ENCODE measurements around the gene TXNL4B.
"Not testable (repeated sequence)": the region's sequence is repeated elsewhere in the genome, so short reads cannot be mapped to it uniquely, and the experiment has no call there.

Gene TXNL4B

DNA sequence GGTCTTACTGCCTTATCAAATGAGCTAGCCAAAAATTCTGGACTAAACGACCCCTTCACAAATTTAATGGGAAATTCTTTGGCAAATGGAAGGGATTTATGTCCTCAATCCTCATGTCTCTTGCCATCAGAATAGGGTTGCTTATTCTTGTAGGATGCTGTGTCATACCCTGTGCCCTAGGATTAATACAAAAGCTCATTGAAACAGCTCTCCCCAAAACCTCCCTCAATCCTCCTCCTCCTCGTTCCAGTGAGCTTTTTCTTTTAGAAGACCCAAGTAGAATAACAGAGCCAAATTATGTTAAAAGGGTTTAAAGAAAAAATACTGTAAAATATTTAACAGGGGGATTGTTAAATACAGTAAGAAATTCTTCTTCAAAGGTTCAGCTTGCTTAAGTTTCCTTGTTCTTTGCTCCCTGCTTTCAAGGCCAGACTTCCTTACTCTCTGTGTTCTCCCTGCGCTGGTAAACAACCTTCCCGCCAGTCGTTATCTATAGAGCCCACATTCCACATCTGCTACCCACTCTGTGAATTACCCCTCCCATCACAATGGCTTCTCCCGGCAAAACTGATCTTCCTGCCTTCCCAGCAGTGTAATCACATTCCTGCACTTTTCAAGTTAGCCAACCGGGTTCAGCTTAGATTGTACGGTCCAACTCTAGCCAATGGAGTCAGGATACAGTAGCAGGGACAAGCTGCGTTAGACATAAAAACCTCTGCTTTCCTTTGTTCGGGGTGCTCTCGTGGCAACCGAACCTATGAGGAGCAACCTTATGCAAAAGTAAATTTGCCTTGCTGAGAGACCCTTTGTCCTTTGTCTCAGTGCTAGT, 20.7 kb downstream of the TXNL4B start:
- DNase-seq: no peak

DNA sequence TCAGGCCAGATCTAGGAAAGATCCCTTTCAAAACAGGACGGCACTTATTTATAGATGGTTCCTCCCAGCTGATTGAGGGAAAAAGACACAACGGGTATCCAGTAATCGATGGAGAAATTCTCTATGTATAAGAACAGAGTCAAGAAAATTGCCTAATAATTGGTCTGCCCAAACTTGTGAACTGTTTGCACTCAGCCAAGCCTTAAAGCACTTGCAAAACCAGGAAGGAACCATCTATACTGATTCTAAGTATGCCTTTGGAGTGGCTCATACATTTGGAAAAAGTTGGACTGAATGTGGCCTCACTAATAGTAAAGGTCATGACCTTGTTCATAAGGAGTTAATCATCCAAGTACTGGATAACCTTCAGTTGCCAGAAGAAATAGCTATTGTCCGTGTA, 24.5 kb downstream of the TXNL4B start:
- DNase-seq: no peak

DNA sequence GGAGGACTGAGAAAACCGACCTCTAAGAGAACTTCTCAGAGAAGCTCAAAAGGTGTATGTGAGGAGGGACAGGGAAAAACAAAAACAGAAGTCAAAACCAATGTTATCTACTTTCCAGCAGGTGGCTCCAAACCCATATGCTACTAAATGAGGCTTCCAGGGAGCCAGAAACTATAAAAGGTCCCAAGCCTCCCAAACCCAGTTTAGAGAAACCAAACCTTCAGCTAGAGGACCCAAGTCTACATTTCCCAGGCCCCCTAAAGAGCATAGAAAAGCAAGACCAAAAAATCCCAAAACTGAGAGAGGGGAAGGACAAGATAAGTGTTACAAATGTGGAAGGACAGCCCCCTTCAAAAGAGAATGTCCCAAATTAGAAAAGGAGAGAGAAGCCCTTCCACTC, 26.7 kb downstream of the TXNL4B start:
- no peak for DNase-seq

DNA sequence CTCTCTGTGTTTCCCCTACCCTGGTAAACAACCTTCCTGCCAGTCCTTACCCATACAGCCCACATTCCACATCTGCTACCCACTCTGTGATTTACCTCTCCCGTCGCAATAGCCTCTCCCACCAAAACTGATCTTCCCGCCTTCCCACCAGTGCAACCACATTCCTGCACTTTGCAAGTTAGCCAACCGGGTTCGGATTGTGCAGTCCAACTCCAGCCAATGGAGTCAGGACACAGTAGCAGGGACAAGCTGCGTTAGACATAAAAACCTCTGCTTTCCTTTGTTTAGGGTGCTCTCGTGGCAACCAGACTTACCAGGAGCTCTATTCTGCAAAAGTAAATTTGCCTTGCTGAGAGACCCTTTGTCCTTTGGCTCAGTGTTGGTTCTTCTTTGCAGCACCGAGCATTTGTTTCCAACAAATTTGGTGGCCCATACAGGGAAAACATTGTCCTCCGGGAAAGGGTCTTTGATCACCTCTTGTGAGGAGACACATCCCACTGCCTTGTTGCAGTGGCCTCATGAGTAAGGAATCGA, 29.0 kb downstream of the TXNL4B start:
- DNase-seq: no peak

DNA sequence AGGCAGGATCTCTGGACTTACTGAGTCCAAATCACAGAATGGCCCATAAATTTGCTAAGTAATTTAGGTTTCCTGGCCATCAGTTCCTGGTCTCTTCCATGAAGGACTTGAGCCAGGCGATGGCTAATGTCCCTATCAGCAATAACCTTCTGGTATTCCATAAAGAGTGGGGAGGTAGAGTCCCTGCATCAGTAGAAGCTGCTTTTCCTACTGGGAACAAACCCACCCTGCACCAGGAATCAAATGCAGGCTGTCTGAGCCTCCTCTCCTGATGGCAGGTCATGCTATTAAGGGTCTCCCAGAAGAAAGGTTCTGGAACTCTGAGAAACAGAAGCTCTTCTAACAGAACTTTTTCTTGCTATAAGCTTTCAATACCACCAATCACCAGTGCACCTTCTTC, 31.9 kb downstream of the TXNL4B start:
- no peak for DNase-seq

DNA sequence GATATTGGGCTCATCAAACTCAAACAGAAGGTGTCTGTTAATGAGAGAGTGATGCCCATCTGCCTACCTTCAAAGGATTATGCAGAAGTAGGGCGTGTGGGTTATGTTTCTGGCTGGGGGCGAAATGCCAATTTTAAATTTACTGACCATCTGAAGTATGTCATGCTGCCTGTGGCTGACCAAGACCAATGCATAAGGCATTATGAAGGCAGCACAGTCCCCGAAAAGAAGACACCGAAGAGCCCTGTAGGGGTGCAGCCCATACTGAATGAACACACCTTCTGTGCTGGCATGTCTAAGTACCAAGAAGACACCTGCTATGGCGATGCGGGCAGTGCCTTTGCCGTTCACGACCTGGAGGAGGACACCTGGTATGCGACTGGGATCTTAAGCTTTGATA, 33.0 kb downstream of the TXNL4B start:
- no peak for DNase-seq

DNA sequence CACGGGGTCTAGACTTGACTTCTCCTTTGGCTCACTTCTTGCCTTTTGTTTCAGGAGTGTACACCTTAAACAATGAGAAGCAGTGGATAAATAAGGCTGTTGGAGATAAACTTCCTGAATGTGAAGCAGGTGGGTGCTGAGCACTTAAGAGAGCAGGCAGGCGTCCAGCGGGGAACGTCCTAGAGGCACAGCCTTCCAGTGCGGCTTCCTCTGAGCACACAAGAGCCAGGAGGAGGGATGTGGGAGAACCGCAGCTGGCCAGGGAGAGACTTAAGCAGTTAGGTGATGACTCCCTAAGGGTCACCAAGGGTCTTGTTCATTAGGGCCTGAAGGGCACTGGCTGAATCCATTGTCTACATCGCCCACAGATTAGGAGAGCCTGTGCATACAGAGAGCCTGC, 34.4 kb downstream of the TXNL4B start:
- DNase-seq: not testable (repeated sequence)

DNA sequence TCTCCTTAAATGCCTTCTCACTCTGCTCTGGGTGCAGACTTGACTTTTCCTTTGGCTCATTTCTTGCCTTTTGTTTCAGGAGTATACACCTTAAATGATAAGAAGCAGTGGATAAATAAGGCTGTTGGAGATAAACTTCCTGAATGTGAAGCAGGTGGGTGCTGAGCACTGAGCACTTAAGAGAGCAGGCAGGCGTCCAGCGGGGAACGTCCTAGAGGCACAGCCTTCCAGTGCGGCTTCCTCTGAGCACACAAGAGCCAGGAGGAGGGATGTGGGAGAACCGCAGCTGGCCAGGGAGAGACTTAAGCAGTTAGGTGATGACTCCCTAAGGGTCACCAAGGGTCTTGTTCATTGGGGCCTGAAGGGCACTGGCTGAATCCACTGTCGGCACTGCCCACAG, 36.1 kb downstream of the TXNL4B start:
- DNase-seq: not testable (repeated sequence)

DNA sequence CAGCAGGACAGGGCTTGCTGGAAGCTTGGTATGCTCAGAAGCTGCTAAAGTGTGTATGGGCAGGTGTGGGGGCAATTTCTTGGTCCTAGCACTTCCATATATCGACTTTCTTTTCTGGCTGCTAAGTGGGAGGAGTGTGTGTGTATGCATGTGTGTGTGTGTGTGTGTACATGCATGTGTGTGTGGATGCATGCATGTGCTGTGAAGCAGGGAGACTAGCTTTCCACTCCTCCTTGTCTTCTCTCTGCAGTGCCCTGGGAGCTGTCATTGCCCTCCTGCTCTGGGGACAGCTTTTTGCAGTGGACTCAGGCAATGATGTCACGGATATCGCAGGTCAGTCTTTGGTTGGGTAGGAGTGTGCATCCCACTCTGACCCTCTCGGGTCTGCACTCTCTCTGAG, 37.5 kb downstream of the TXNL4B start:
- DNase-seq: no peak

DNA sequence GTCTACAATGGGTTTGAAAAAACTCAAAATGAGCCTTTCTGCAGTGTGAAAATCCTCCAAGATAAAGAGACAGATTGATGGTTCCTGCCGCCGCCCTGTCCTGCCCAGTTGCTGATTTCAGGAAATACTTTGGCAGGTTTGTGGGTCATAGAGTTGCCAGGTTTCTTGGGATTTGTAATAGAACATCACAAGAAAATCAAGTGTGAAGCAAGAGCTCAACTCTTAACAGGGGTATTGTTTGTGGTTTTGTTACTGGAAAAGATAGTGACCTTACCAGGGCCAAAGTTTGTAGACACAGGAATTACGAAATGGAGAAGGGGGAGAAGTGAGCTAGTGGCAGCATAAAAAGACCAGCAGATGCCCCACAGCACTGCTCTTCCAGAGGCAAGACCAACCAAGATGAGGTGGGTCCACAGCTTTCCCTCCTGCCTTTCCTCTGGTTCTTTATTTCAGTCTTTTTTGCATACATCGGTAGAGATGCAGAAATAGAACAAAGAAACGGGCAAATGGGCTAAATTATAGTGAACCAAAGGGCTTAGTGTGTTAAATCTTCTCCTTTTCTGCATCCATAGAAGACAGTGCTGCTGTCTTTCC, 39.1 kb downstream of the TXNL4B start, which contains the start of gene HP:
HP (plus strand) TSS at position 252 of the 594 bp plus-strand sequence; CDS start at position 400, 148 bp downstream.
- not testable (repeated sequence) for DNase-seq

DNA sequence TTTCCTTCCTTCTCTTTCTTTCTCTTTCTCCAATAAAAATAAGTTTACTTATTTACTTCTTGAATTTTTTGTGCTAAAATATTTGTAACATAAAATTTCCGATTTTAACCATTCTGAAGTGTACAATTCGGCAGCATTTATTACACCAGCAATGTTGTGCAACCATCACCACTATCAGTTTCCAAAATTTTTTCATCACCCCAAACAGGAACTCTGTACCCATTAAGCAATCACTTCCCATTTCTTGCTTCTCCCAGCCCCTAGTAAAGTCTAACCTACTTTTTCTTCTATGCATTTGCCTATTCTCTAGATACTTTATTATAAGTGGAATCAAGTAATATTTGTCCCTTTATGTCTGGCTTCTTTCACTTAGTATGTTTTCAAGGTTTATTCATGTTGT, 41.6 kb downstream of the TXNL4B start:
- DNase-seq: no peak

DNA sequence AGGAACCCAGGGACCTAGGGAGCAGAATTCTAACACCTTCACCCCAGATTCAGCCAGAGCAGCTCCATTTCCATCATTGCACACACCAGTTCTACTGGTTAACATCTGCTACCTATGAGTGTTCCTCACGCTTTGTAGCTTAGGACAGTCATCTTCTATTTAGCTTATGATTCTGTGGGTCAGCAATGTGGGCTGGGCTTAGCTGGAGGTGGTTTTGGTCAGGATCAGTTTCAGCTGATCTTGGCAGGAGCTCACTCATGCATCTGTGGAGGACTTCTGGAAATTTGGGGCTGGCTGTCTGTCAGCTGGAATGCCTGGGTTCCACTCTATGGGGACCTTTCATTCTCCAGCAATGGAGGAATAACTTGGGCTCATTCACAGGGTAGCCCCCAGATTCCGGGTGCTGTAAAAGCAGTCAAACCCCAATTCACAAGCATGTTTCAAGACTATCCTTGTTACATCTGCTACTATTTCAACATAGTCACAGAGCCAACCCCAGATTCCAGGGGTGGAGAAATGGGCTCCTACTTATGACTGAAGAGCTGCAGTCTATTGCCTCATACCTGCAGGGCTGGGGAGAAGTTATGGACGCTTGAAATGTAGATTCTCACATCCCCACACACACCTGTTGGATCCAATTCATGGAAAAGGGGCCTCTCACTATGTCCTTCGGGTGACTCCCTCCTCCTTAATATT, 42.5 kb downstream of the TXNL4B start:
- no peak for DNase-seq

DNA sequence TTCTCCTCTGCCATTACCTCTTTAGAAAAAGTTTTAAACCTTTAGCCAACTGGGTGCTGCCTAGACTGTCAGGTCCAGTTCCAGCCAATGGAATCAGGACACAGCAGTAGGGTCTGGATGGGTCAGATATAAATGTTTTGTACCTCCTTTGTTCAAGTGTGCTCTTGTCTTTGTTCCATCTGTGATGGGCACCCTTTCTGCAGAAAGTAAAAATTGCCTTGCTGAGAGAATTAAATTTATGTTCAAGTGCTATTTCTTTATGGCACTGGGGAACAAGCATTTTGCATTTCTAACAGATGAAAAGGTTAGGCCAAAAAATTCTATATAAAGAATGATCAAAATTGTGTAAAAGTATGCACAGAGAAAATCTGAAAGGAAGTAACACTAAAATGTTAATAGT, 44.3 kb downstream of the TXNL4B start:
- DNase-seq: no peak

DNA sequence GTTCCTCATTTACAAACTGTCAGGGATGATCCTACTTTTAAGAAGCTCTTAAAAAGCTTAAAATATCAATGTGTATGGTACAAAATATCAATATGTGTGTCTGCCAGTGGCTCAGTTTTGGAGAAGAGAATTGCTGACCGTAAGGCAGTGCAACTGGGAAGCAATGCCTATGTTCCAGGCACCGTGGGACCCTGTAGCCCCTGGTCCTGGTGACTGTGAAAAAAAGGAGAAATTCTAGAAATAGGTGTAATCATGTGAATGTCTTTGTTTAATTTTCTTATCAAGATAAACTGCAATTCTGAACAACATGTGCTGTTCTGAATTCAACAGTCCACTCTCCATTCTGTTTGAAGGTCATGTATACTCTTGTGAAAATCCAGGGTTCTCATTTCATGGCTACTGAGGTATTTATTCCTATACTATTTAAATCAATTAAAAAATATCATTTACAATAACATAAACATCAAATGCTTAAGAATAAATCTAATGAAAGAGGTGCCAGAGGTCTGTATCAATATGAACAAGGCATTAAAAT, 48.5 kb downstream of the TXNL4B start:
- no peak for DNase-seq

DNA sequence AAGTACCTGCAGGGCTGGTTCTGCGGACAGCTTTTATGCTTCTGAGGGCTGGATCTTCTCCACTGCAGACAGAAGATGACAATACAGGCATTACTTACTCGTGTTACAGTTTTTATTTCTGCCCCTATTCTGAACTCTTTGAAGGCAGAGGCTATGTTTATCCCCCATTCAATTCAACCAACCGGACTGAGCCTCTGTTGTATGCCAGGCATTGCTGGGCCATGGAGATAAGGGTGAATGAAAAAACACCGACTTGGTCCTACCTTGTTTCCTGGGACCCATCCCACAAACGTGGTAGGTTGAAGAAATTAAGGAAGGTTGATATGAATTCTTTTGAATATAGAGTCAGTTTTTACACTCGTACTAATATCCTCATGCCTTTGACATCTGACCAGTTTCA, 49.1 kb downstream of the TXNL4B start:
- no peak for DNase-seq

DNA sequence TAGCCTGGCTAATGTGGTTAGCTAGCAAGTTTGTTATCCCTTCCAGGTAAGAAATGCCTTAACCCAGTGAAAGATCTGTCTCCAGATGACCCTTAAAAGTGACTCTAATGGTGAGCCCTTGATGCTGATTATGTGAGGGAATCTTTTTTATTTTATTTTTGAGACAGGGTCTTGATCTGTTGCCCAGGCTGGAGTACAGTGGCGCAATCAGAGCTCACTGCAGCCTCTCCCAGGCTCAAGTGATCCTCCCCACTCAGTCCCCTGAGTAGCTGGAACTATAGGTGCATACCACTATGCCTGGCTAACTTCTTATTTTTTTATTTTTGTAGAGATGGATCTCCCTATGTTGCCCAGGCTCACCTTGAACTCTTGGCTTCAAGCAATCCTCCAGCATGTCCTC, 49.9 kb downstream of the TXNL4B start:
- DNase-seq: no peak

DNA sequence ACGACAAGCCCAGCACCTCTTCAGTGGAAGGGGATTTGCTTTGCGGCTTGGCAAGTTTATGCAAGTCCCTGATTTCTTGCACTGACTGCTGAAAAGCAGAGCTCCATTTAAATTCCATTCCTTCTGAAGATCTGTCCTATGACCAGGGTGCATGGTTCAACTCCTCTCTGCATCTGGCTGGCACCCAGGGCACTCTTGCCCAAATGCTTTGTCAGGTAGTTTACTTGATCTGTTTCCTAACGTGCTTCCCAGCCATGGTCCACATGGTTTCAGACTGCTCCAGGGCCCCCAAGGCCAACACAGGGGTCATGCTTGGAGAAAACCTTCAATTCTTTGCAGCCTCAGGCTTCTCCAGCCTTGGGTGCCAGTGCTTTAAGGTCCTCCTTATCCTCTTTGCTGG, 50.4 kb downstream of the TXNL4B start:
- DNase-seq: no peak

DNA sequence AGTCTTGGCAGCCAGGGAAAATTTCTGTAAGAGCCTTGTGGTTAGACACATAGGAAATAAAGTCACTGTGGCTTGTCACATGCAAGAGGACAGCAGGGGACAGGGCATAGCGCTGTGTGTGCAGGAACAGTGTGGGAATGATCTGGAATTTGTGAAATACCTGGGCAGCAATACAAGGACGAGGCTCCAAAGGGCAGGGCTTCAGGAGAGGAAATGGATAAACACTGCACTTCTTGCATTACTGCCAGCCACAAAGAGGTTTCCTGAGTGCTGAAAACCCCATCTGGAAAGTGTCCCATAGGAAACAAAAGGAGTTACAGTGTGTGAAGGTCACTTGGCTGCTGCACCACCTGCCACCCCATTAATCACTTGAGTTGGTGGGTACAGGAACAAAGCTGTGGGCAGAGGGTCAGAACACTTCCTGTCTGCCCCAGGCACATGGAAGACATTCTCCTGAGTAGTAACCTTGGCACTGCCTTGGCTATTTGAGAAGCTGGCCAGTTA, 51.2 kb downstream of the TXNL4B start:
- DNase-seq: peak; percentile 39

DNA sequence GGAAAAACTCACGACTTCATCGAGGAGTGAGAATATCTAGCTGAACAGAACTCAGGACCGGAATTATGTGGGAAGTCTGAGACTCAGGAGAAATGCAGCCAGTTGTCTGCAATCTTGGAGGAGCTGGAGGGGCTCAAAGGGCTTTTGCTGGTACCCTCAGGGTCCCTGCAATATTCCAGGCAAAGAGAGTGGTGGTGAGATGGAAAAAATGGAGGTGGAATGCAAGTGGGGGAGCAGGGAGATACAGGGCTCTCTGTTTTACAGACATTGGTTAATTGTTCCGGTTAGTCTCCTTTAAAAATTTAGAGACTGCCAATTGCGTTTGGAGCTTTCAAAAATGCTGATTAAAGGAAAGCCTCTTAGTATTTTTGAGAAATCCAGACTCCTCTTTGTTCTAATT, 57.3 kb downstream of the TXNL4B start:
- no peak for DNase-seq
